Gastroesophageal sphincter (tissue), 3 donors: ENCODE results near the gene HS3ST4.

Source experiments
- CTCF ChIP-seq, 4 experiments: fragments of 200-600 bp in 2 of 4; fragments of 450-650 bp in 2 of 4; sonication (generic) in 1 of 4; IDR thresholded peaks; one replicate each; pipeline ENCODE4 v1.5.1; 2017 to 2019; ENCODE audit warnings: antibody characterized with exemption in 4 of 4, mild to moderate bottlenecking in 2 of 4, moderate library complexity in 2 of 4
- EP300 ChIP-seq: sonication (generic); formaldehyde crosslinking; IDR thresholded peaks from one replicate; pipeline ENCODE4 v1.6.1; 2017; ENCODE audit warnings: antibody characterized with exemption, mild to moderate bottlenecking
- POLR2A ChIP-seq, 2 donors: fragments of 450-650 bp; IDR thresholded peaks; one replicate each; pipeline ENCODE4 v1.6.1; 2017; ENCODE audit warnings: antibody characterized with exemption in 2 of 2, mild to moderate bottlenecking in 2 of 2, moderate library complexity in 1 of 2
- POLR2AphosphoS5 ChIP-seq: sonication (generic); formaldehyde crosslinking; IDR thresholded peaks from one replicate; pipeline ENCODE4 v1.6.1; 2017; ENCODE audit warnings: antibody characterized with exemption

GRCh38 chr16:25788637-25789036, 96.9 kb downstream of the HS3ST4 start:
- TF ChIP-seq CTCF (IDR thresholded peaks at IDR 0.05) (no peak), EP300 (no peak), POLR2A (IDR thresholded peaks at IDR 0.05) (no peak), POLR2AphosphoS5 (no peak)
